Neutrophil (primary cell): Measurements from ENCODE around the gene ACVR1.
"Not testable (repeated sequence)": the region's sequence is repeated elsewhere in the genome, so short reads cannot be mapped to it uniquely, and the experiment has no call there.

Experiments used
- H3K27ac ChIP-seq: fragments of 200-600 bp; sonication (generic); 2 replicates; pipeline ENCODE4 v1.5.1; 2016; ENCODE audit warnings: mild to moderate bottlenecking, moderate library complexity
- H3K27me3 ChIP-seq: fragments of 200-600 bp; sonication (generic); 2 replicates; pipeline ENCODE4 v1.6.0; 2016; ENCODE audit warnings: mild to moderate bottlenecking
- H3K36me3 ChIP-seq: fragments of 200-600 bp; sonication (generic); 2 replicates; pipeline ENCODE4 v1.5.1; 2017
- H3K4me1 ChIP-seq, 2 experiments: fragments of 200-600 bp in 1 of 2; sonication (generic) in 1 of 2; 1 replicate in 1 of 2; 2 replicates in 1 of 2; pipeline versions ENCODE4 v1.5.1 to v1.6.1; 2013 to 2016; ENCODE audit warnings: low read depth in 1 of 2, low read length in 1 of 2, mild to moderate bottlenecking in 1 of 2, moderate library complexity in 1 of 2; ENCODE audit not compliant: control insufficient read depth in 1 of 2, insufficient read depth in 1 of 2
- H3K4me3 ChIP-seq, 2 experiments: fragments of 200-600 bp in 1 of 2; sonication (generic) in 1 of 2; 1 replicate in 1 of 2; 2 replicates in 1 of 2; pipeline ENCODE4 v1.5.1; 2013 to 2016; ENCODE audit warnings: low read depth in 1 of 2, low read length in 1 of 2, mild to moderate bottlenecking in 1 of 2, moderate library complexity in 1 of 2
- H3K9me3 ChIP-seq: fragments of 200-600 bp; sonication (generic); 2 replicates; pipeline ENCODE4 v1.5.1; 2016
- TF ChIP-seq, protein P1 (sequence below): fragments of 200-600 bp; sonication (generic); IDR thresholded peaks from 2 replicates; pipeline ENCODE4 v1.5.1; 2016; ENCODE audit warnings: antibody characterized with exemption

Gene ACVR1

DNA sequence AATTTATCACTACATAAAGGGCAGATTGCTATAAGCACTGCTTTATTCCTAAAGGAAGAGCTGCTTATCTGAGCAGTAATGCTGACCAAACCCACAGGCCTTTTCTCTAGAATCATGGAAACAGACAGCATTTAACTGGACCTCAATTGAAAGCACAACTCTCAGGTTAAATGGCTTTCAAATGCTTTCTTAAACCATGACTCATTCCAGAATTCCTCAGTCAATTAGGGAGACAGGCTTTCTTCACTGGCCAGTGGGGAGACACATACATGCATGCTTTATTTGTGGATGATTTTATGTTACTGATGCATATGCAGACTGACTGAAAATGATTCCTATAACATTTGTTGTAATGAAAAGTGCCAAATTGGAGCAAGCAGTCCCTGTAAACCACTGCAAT is 114.6 kb downstream of the ACVR1 start:
- Histone ChIP-seq H3K27ac (no peak overlapping the region), H3K4me1 (no peaks in the 10 kb centered on the region), H3K4me3 (no peak overlapping the region), H3K9me3 (no peaks in the 10 kb centered on the region), H3K27me3 (no peaks in the 10 kb centered on the region), H3K36me3 (no peaks in the 10 kb centered on the region)
- TF ChIP-seq, protein P1, sequence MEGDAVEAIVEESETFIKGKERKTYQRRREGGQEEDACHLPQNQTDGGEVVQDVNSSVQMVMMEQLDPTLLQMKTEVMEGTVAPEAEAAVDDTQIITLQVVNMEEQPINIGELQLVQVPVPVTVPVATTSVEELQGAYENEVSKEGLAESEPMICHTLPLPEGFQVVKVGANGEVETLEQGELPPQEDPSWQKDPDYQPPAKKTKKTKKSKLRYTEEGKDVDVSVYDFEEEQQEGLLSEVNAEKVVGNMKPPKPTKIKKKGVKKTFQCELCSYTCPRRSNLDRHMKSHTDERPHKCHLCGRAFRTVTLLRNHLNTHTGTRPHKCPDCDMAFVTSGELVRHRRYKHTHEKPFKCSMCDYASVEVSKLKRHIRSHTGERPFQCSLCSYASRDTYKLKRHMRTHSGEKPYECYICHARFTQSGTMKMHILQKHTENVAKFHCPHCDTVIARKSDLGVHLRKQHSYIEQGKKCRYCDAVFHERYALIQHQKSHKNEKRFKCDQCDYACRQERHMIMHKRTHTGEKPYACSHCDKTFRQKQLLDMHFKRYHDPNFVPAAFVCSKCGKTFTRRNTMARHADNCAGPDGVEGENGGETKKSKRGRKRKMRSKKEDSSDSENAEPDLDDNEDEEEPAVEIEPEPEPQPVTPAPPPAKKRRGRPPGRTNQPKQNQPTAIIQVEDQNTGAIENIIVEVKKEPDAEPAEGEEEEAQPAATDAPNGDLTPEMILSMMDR = no peak

DNA sequence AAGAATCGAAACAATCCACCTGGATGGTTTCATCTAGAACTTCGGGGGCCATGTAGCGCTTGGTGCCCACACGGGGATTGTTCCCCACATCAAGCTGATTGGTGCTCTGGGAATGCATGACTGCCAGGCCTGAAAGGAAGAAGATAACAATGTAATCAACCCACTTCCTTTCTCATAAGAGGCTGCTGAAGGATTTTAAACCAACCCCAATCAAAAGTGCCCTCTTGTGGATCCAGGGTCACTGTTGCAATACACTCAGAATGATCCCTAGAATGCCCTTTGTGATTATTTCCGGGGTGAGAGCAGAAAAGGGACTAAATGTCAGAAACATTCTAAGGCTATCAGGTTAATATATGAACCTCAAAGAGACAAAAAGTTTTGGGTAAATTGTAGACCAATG is 115.2 kb downstream of the ACVR1 start:
- Histone ChIP-seq H3K4me1 (no peaks in the 10 kb centered on the region), H3K27ac (no peak overlapping the region), H3K9me3 (no peaks in the 10 kb centered on the region), H3K36me3 (no peaks in the 10 kb centered on the region), H3K4me3 (no peak overlapping the region), H3K27me3 (no peaks in the 10 kb centered on the region)
- TF ChIP-seq, protein P1 = no peak

- Histone ChIP-seq H3K27me3 (no peaks in the 10 kb centered on the region), H3K4me1 (no peaks in the 10 kb centered on the region), H3K27ac (no peak overlapping the region), H3K36me3 (no peaks in the 10 kb centered on the region), H3K4me3 (no peak overlapping the region), H3K9me3 (no peaks in the 10 kb centered on the region)
- TF ChIP-seq, protein P1 = no peak
These were observed 116.3 kb downstream of the ACVR1 start for GRCh38 chr2:157759855-157760254.

DNA sequence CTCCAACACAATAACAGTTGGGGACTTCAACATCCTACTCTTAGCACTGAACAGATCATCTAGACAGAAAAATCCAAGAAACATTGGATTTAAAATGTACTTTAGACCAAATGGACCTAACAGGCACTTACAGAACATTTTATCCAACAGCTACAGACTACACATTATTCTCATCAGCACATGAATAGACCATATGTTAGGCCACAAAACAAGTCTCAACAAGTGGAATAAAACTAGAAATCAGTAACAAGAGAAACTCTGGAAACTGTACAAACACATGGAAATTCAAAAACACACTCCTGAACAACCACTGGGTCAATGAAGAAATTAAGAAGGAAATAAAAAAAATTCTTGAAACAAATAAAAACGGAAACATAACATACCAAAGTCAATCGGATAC is 117.5 kb downstream of the ACVR1 start:
- Histone ChIP-seq H3K9me3 (no peaks in the 10 kb centered on the region), H3K27ac (no peak overlapping the region), H3K4me3 (no peak overlapping the region), H3K4me1 (no peaks in the 10 kb centered on the region), H3K36me3 (no peaks in the 10 kb centered on the region), H3K27me3 (no peaks in the 10 kb centered on the region)
- TF ChIP-seq, protein P1 = no peak

DNA sequence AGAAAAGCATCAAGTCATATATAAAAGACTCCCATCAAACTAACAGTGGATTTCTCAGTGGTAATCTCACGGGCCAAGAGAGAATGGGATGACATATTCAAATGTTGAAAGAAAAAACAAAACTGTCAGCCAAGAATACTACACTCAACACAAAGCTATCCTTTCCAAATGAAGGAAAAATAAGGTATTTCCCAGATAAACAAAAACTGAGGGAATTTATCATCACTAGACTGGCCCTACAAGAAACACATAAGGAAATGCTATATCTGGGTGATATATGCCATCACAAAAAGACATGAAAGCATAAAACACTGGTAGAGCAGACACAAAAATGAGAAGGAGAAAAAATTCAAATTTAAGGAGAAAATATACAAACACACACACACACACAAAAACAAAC is 118.6 kb downstream of the ACVR1 start:
- H3K4me1 ChIP-seq = no peaks in the 10 kb centered on the region
- H3K9me3 ChIP-seq = no peaks in the 10 kb centered on the region
- TF ChIP-seq, protein P1 = no peak
- H3K36me3 ChIP-seq = no peaks in the 10 kb centered on the region
- no peaks in the 10 kb centered on the region for H3K27me3 ChIP-seq
- no peak overlapping the region for H3K27ac ChIP-seq
- no peak overlapping the region for H3K4me3 ChIP-seq

DNA sequence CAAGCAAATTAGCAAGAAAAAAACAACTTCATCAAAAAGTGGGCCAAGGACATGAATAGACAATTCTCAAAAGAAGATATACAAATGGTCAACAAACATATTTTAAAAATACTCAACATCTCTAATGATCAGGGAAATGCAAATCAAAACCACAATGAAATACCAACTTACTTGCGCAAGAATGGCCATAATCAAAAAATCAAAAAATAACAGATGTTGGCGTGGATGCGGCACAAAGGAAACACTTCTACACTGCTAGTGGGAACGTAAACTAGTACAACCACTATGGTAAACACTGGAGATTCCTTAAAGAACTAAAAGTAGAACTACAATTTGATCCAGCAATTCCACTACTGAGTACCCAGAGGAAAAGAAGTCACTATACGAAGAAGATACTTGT is 119.7 kb downstream of the ACVR1 start:
- not testable (repeated sequence) for H3K27ac ChIP-seq, H3K4me1 ChIP-seq, H3K4me3 ChIP-seq, H3K9me3 ChIP-seq, H3K27me3 ChIP-seq, H3K36me3 ChIP-seq
